HFFc6 (cell line): ENCODE measurements around the gene IL31. TPM values are rescaled to one million over a fixed set of nuclear protein-coding genes. Genes with fewer than 3 reads are reported as not detected.
A peak's percentile ranks its signal among the peaks of the same experiment; 100 is the strongest.

Source experiments
- DNase-seq: peaks from one replicate; pipeline ENCODE4 v3.0.0-alpha.2; 2018
- H3K27ac Mint-ChIP-seq: 2 replicates; pipeline ENCODE4 v1.8.0; 2020; ENCODE audit warnings: mild to moderate bottlenecking, mixed read lengths
- H3K27me3 Mint-ChIP-seq: 2 replicates; pipeline ENCODE4 v1.8.0; 2021; ENCODE audit warnings: mild to moderate bottlenecking, moderate library complexity, mixed read lengths; ENCODE audit not compliant: insufficient read depth
- H3K36me3 Mint-ChIP-seq: 2 replicates; pipeline ENCODE4 v1.8.0; 2021; ENCODE audit warnings: low read depth, mixed read lengths
- H3K4me1 Mint-ChIP-seq: 2 replicates; pipeline ENCODE4 v1.8.0; 2020; ENCODE audit warnings: low read depth, mixed read lengths
- H3K4me3 Mint-ChIP-seq: 2 replicates; pipeline ENCODE4 v1.8.0; 2020; ENCODE audit warnings: mild to moderate bottlenecking, moderate library complexity, mixed read lengths
- H3K9me3 Mint-ChIP-seq: 2 replicates; pipeline ENCODE4 v1.8.0; 2020; ENCODE audit warnings: mild to moderate bottlenecking, mixed read lengths
- CTCF ChIP-seq: fragments of 200-600 bp; sonication (generic); IDR thresholded peaks from 2 replicates; pipeline ENCODE4 v1.5.0; 2021; ENCODE audit warnings: antibody characterized with exemption, mild to moderate bottlenecking
- total RNA-seq, 6 experiments: library from RNA; stranded (reverse); fragmentation: NEBNext Ultra II Directional; extraction: Animal tissue kit (Norgen Biotek cat#: 25700); gene quantifications; 2 replicates in 1 of 6; 3 replicates in 5 of 6; pipeline ENCODE4 v1.2.3, GENCODE V29; 2021

The IL31 gene
- total RNA-seq, 6 experiments from 2014 or later: not detected

- no peak for TF ChIP-seq CTCF
- Mint-ChIP-seq H3K27me3 (peaks cover 1% of the 10 kb centered on the region), H3K4me1 (no peaks in the 10 kb centered on the region), H3K4me3 (no peak overlapping the region), H3K36me3 (peaks cover 4% of the 10 kb centered on the region; the same call in 1 of the 2 replicates), H3K27ac (no peak overlapping the region), H3K9me3 (no peaks in the 10 kb centered on the region)
- no peak for DNase-seq
Measured at GRCh38 chr12:122139266-122139665, 34.8 kb downstream of the IL31 start.

DNA sequence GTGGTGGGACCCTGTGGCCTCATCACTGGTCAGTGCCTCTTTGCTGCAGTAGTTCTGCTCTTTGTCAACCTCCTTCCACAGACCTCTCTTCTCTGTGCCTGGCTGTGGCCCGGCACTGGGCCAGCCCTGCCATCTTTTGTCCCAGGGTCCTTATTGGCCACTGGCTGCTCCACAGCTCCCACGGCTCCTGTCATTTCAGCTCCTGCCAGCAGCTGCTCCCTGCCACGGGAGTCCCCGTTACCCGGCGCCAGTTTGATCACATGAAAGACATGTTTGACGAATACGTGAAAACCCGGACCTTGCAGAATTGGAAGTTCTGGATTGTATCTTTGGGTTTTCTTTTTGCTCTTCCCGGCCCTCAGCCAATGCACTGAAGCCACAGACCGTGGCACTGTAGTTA, 35.4 kb downstream of the IL31 start:
- DNase-seq: no peak
- Mint-ChIP-seq H3K27ac (no peak overlapping the region), H3K4me1 (no peaks in the 10 kb centered on the region), H3K9me3 (no peaks in the 10 kb centered on the region), H3K4me3 (no peak overlapping the region), H3K27me3 (peaks cover 1% of the 10 kb centered on the region), H3K36me3 (peaks cover 4% of the 10 kb centered on the region; the same call in 1 of the 2 replicates)
- TF ChIP-seq CTCF: no peak

DNA sequence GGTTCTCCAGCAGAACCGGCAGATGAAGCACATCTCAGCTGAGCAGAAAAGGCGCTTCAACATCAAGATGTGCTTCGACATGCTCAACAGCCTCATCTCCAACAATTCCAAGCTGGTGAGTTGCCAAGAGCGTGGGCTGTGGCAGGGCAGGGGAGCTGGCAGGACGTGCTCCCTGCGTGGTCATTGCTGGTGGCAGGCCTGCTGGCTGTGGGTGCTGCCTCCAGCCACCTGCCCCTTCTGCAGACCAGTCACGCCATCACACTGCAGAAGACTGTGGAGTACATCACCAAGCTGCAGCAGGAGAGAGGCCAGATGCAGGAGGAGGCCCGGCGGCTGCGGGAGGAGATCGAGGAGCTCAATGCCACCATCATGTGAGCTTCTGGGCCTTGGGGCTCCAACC, 35.8 kb downstream of the IL31 start:
- peaks cover 1% of the 10 kb centered on the region for H3K27me3 Mint-ChIP-seq
- TF ChIP-seq CTCF: no peak
- DNase-seq: no peak
- peaks cover 4% of the 10 kb centered on the region for H3K36me3 Mint-ChIP-seq
- H3K4me1 Mint-ChIP-seq: no peaks in the 10 kb centered on the region
- H3K27ac Mint-ChIP-seq: no peak overlapping the region
- no peak overlapping the region for H3K4me3 Mint-ChIP-seq
- H3K9me3 Mint-ChIP-seq: no peaks in the 10 kb centered on the region

DNA sequence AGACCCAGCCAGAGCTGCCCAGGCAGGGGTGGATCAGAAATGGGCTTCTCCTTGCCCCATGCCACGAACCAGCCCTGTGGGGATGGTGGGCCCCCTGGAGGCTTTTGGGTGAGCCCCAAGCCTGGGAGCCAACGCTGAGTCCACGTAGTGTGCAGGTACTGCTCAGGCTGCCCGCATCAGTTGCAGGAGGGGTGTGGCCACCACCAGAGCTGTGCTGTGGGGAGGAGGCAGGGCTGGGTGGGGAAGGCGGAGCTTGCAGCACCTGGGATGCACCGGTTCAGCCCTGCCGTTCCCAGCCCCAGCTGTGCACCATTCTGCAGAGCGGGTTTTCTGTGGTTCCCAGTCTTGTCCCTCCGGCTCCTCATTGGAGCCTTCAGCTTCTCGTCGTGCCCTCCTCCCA, 36.3 kb downstream of the IL31 start:
- peaks cover 4% of the 10 kb centered on the region for H3K36me3 Mint-ChIP-seq
- TF ChIP-seq CTCF: no peak
- H3K4me3 Mint-ChIP-seq: no peak overlapping the region
- peaks cover 1% of the 10 kb centered on the region for H3K27me3 Mint-ChIP-seq
- no peaks in the 10 kb centered on the region for H3K9me3 Mint-ChIP-seq
- no peaks in the 10 kb centered on the region for H3K4me1 Mint-ChIP-seq
- no peak overlapping the region for H3K27ac Mint-ChIP-seq
- DNase-seq: no peak

GRCh38 chr12:122137229-122137628, 36.8 kb downstream of the IL31 start:
- Mint-ChIP-seq H3K27me3 (peaks cover 1% of the 10 kb centered on the region), H3K4me3 (no peak overlapping the region), H3K27ac (no peak overlapping the region), H3K9me3 (no peaks in the 10 kb centered on the region), H3K36me3 (peaks cover 4% of the 10 kb centered on the region), H3K4me1 (no peaks in the 10 kb centered on the region)
- peak; percentile 13; the same call in 1 of the 2 replicates for TF ChIP-seq CTCF
- no peak for DNase-seq
